ENCODE results near the gene DLG5.

Gene DLG5

GRCh38 chr10:77816311-77816710 lies 110.2 kb downstream of the DLG5 start:
- Histone ChIP-seq H3K9me3 (ENCODE audit: control insufficient read depth, low read length) (no peaks in the 10 kb centered on the region), H3K27me3 (replicated peaks; ENCODE audit: control insufficient read depth, insufficient read depth, low read length, poor library complexity, severe bottlenecking) (no peaks in the 10 kb centered on the region), H3K27ac (ENCODE audit: insufficient read depth, low read length, poor library complexity, severe bottlenecking) (no peak overlapping the region), H3K4me3 (ENCODE audit: insufficient read depth, low read depth, low read length, poor library complexity, severe bottlenecking) (no peak overlapping the region), H3K36me3 (ENCODE audit: control insufficient read depth, insufficient read depth, low read length) (no peaks in the 10 kb centered on the region), H3K4me1 (ENCODE audit: control insufficient read depth, insufficient read depth, low read length, poor library complexity, severe bottlenecking) (no peaks in the 10 kb centered on the region)
- DNase-seq: no peak

- Histone ChIP-seq H3K27me3 (replicated peaks; ENCODE audit: control insufficient read depth, insufficient read depth, low read length, poor library complexity, severe bottlenecking) (no peaks in the 10 kb centered on the region), H3K36me3 (ENCODE audit: control insufficient read depth, insufficient read depth, low read length) (no peaks in the 10 kb centered on the region), H3K4me1 (ENCODE audit: control insufficient read depth, insufficient read depth, low read length, poor library complexity, severe bottlenecking) (no peaks in the 10 kb centered on the region), H3K27ac (ENCODE audit: insufficient read depth, low read length, poor library complexity, severe bottlenecking) (no peak overlapping the region), H3K9me3 (ENCODE audit: control insufficient read depth, low read length) (no peaks in the 10 kb centered on the region), H3K4me3 (ENCODE audit: insufficient read depth, low read depth, low read length, poor library complexity, severe bottlenecking) (no peak overlapping the region)
- no peak for DNase-seq
These were observed 113.8 kb downstream of the DLG5 start for GRCh38 chr10:77812741-77813140.

GRCh38 chr10:77811831-77812430 lies 114.6 kb downstream of the DLG5 start:
- no peaks in the 10 kb centered on the region for H3K9me3 ChIP-seq (ENCODE audit: control insufficient read depth, low read length)
- no peaks in the 10 kb centered on the region for H3K36me3 ChIP-seq (ENCODE audit: control insufficient read depth, insufficient read depth, low read length)
- H3K4me1 ChIP-seq (ENCODE audit: control insufficient read depth, insufficient read depth, low read length, poor library complexity, severe bottlenecking): no peaks in the 10 kb centered on the region
- no peak for DNase-seq
- no peak overlapping the region for H3K4me3 ChIP-seq (ENCODE audit: insufficient read depth, low read depth, low read length, poor library complexity, severe bottlenecking)
- no peaks in the 10 kb centered on the region for H3K27me3 ChIP-seq (replicated peaks; ENCODE audit: control insufficient read depth, insufficient read depth, low read length, poor library complexity, severe bottlenecking)
- H3K27ac ChIP-seq (ENCODE audit: insufficient read depth, low read length, poor library complexity, severe bottlenecking): no peak overlapping the region

DNA sequence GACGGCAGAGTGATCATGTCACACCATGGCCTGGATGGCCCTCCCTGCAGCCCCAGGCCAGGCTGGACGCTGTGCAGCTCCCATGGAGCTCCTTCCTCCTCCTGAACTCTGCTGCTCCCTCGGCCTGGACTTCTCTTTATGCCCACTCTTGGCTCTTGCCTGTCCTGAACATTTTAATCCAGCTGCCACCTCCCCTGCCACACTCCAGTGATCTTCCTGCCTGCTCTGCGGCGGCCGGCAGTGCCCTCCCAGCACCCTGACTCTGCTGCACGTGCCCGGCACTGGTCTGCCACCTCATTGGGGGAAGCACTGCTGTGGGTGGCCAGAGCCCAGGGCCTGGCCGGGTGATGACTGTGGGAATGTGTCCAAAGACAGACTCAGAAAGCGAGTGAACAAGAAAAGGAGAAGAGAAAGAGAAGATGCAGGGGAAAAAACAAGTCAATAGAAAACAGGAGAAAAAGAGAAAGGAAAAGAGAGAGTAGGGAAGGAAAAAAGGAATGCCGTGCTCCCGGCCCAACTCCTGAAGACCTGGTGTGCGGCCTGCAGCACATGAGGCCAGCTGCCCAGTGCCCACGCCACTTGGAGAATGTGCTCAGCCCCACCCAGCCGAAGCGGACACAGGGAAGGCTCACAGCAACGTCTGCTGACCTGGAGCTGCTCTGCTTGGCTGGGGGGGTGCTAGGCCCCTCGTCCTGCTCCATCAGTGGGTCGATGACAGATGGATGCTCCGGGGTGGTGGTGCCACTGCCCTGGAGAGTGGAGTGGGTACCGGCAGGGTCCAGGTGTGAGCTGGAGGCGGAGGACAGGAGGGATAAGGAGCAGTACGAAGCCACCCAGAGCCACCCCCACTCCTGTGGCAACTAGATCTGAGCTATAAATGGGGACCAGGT lies 115.9 kb downstream of the DLG5 start:
- Histone ChIP-seq H3K27ac (ENCODE audit: insufficient read depth, low read length, poor library complexity, severe bottlenecking) (no peak overlapping the region), H3K36me3 (ENCODE audit: control insufficient read depth, insufficient read depth, low read length) (no peaks in the 10 kb centered on the region)
- DNase-seq: no peak

DNA sequence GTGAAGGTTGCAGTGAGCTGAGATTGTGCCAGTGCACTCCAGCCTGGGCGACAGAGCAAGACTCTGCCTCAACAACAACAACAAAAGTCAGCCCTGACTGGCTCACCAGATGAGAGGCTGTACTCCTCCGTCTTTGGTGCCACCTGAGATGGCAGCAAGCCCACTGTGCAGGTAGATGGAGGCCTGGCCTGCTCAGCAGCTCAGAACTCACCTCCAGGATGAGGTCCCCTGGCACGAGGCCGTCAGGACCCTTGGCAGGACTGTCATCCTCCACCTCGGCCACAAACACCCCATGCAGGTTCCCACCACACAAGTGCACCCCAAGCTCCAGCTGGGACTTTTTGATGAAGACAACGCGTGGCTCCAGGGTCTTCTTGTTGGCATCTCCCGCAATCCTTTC lies 117.2 kb downstream of the DLG5 start:
- H3K27me3 ChIP-seq (replicated peaks; ENCODE audit: control insufficient read depth, insufficient read depth, low read length, poor library complexity, severe bottlenecking): no peaks in the 10 kb centered on the region
- no peak overlapping the region for H3K4me3 ChIP-seq (ENCODE audit: insufficient read depth, low read depth, low read length, poor library complexity, severe bottlenecking)
- no peaks in the 10 kb centered on the region for H3K4me1 ChIP-seq (ENCODE audit: control insufficient read depth, insufficient read depth, low read length, poor library complexity, severe bottlenecking)
- DNase-seq: no peak
- H3K36me3 ChIP-seq (ENCODE audit: control insufficient read depth, insufficient read depth, low read length): no peaks in the 10 kb centered on the region
- H3K9me3 ChIP-seq (ENCODE audit: control insufficient read depth, low read length): no peaks in the 10 kb centered on the region
- no peak overlapping the region for H3K27ac ChIP-seq (ENCODE audit: insufficient read depth, low read length, poor library complexity, severe bottlenecking)

More for the DNA sequence above, 115.9 kb downstream of the DLG5 start:
- no peak overlapping the region for H3K4me3 ChIP-seq (ENCODE audit: insufficient read depth, low read depth, low read length, poor library complexity, severe bottlenecking)
- H3K4me1 ChIP-seq (ENCODE audit: control insufficient read depth, insufficient read depth, low read length, poor library complexity, severe bottlenecking): no peaks in the 10 kb centered on the region
- H3K27me3 ChIP-seq (replicated peaks; ENCODE audit: control insufficient read depth, insufficient read depth, low read length, poor library complexity, severe bottlenecking): no peaks in the 10 kb centered on the region
- H3K9me3 ChIP-seq (ENCODE audit: control insufficient read depth, low read length): no peaks in the 10 kb centered on the region

DNA sequence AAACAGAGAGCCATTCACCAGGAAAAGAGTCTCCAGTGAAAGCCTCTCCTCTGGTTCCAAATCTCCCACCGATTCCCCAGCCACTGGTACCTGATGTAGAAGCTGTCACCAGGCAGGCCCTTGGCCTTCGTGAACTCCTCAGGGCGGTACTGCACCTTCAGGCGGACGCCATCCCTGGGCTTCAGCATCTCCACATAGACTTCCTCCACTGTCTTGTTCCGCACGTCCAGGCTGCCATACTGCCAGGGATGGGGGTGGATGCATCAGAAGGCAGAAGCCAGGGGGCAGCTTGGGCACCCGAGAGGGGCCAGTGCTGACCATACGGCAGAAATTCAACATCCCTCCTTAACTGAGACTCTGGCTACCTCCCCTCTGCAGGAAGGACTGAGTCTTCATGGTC lies 118.8 kb downstream of the DLG5 start:
- H3K36me3 ChIP-seq (ENCODE audit: control insufficient read depth, insufficient read depth, low read length): no peaks in the 10 kb centered on the region
- H3K4me1 ChIP-seq (ENCODE audit: control insufficient read depth, insufficient read depth, low read length, poor library complexity, severe bottlenecking): no peaks in the 10 kb centered on the region
- DNase-seq: no peak
- no peak overlapping the region for H3K27ac ChIP-seq (ENCODE audit: insufficient read depth, low read length, poor library complexity, severe bottlenecking)
- no peak overlapping the region for H3K4me3 ChIP-seq (ENCODE audit: insufficient read depth, low read depth, low read length, poor library complexity, severe bottlenecking)
- H3K9me3 ChIP-seq (ENCODE audit: control insufficient read depth, low read length): no peaks in the 10 kb centered on the region
- no peaks in the 10 kb centered on the region for H3K27me3 ChIP-seq (replicated peaks; ENCODE audit: control insufficient read depth, insufficient read depth, low read length, poor library complexity, severe bottlenecking)

- Histone ChIP-seq H3K27ac (ENCODE audit: insufficient read depth, low read length, poor library complexity, severe bottlenecking) (no peak overlapping the region), H3K36me3 (ENCODE audit: control insufficient read depth, insufficient read depth, low read length) (no peaks in the 10 kb centered on the region), H3K27me3 (replicated peaks; ENCODE audit: control insufficient read depth, insufficient read depth, low read length, poor library complexity, severe bottlenecking) (no peaks in the 10 kb centered on the region), H3K9me3 (ENCODE audit: control insufficient read depth, low read length) (no peaks in the 10 kb centered on the region), H3K4me1 (ENCODE audit: control insufficient read depth, insufficient read depth, low read length, poor library complexity, severe bottlenecking) (peaks cover 5% of the 10 kb centered on the region), H3K4me3 (ENCODE audit: insufficient read depth, low read depth, low read length, poor library complexity, severe bottlenecking) (no peak overlapping the region)
- DNase-seq: no peak
These were observed 119.9 kb downstream of the DLG5 start for GRCh38 chr10:77806511-77807157.

DNA sequence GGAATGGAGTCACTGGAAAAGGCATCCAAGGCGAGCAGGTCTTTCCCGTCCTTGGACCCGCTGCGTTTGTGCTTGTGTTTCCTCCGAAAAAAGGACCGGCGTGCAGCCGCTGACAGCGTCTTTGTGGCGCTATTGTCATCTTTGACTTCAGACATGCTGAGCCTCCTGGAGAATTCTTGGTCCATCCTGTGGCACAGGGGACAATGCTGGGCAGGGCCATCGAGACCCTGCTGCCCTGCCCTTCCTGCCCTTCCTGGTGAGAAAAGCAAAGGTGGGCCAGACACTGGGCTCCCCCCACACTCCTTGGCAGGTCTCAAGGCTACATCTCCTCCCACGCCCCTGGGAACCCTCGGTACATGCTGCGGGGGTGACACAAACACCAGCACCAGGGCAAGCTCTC lies 120.9 kb downstream of the DLG5 start:
- H3K4me1 ChIP-seq (ENCODE audit: control insufficient read depth, insufficient read depth, low read length, poor library complexity, severe bottlenecking): peaks cover 11% of the 10 kb centered on the region
- no peak overlapping the region for H3K27ac ChIP-seq (ENCODE audit: insufficient read depth, low read length, poor library complexity, severe bottlenecking)
- DNase-seq: no peak
- no peaks in the 10 kb centered on the region for H3K27me3 ChIP-seq (replicated peaks; ENCODE audit: control insufficient read depth, insufficient read depth, low read length, poor library complexity, severe bottlenecking)
- no peaks in the 10 kb centered on the region for H3K9me3 ChIP-seq (ENCODE audit: control insufficient read depth, low read length)
- no peak overlapping the region for H3K4me3 ChIP-seq (ENCODE audit: insufficient read depth, low read depth, low read length, poor library complexity, severe bottlenecking)
- no peaks in the 10 kb centered on the region for H3K36me3 ChIP-seq (ENCODE audit: control insufficient read depth, insufficient read depth, low read length)

- H3K36me3 ChIP-seq (ENCODE audit: control insufficient read depth, insufficient read depth, low read length): no peaks in the 10 kb centered on the region
- no peaks in the 10 kb centered on the region for H3K9me3 ChIP-seq (ENCODE audit: control insufficient read depth, low read length)
- DNase-seq: no peak
- H3K4me1 ChIP-seq (ENCODE audit: control insufficient read depth, insufficient read depth, low read length, poor library complexity, severe bottlenecking): peaks cover 14% of the 10 kb centered on the region
- H3K27me3 ChIP-seq (replicated peaks; ENCODE audit: control insufficient read depth, insufficient read depth, low read length, poor library complexity, severe bottlenecking): no peaks in the 10 kb centered on the region
- no peak overlapping the region for H3K27ac ChIP-seq (ENCODE audit: insufficient read depth, low read length, poor library complexity, severe bottlenecking)
- no peak overlapping the region for H3K4me3 ChIP-seq (ENCODE audit: insufficient read depth, low read depth, low read length, poor library complexity, severe bottlenecking)
These were observed 122.2 kb downstream of the DLG5 start for GRCh38 chr10:77804371-77804770.

Data from effector memory CD4-positive, alpha-beta T cell (primary cell).